PFSK-1 (cell line): Measurements from ENCODE around the gene NKTR.
A peak's percentile ranks its signal among the peaks of the same experiment; 100 is the strongest.

Source experiments
- FOXP2 ChIP-seq: optimal IDR thresholded peaks from 2 replicates; pipeline ENCODE3; 2011; ENCODE audit warnings: borderline replicate concordance, control low read depth, inconsistent platforms; ENCODE audit not compliant: insufficient read depth; ENCODE audit errors: extremely low read length, extremely low read depth
- POLR2AphosphoS5 ChIP-seq: IDR thresholded peaks from 2 replicates; pipeline ENCODE4 v1.6.1; 2012; ENCODE audit warnings: low read depth, mild to moderate bottlenecking, control low read depth, low read length, moderate library complexity
- REST ChIP-seq, 2 experiments: IDR thresholded peaks; 2 replicates each; pipeline versions ENCODE4 v1.6.1 to v1.8.0; 2011 to 2012; ENCODE audit warnings: low read depth in 2 of 2, low read length in 2 of 2, control low read depth in 1 of 2, inconsistent platforms in 1 of 2, mild to moderate bottlenecking in 1 of 2, moderate library complexity in 1 of 2; ENCODE audit not compliant: insufficient read depth in 1 of 2
- SIN3A ChIP-seq: IDR thresholded peaks from 2 replicates; pipeline ENCODE4 v1.6.1; 2012; ENCODE audit warnings: mild to moderate bottlenecking, low read length, moderate library complexity, borderline replicate concordance; ENCODE audit not compliant: insufficient read depth
- TAF1 ChIP-seq: IDR thresholded peaks from 2 replicates; pipeline ENCODE4 v1.6.1; 2012; ENCODE audit warnings: low read length, control low read depth, borderline replicate concordance; ENCODE audit not compliant: insufficient read depth

Gene NKTR

GRCh38 chr3:42600958-42601675 lies 631 bp downstream of the NKTR start:
- TF ChIP-seq REST (IDR thresholded peaks at IDR 0.05; ENCODE audit: insufficient read depth in 1 of 2, low read depth in 2 of 2, low read length in 2 of 2) = no peak
- TF ChIP-seq SIN3A = no peak
- no peak for TF ChIP-seq TAF1
- 0 out of 2 replicates have a peak, but pooled peaks have one; percentile 32 for TF ChIP-seq POLR2AphosphoS5

- no peak for TF ChIP-seq TAF1
- TF ChIP-seq SIN3A = no peak
- TF ChIP-seq FOXP2 = no peak
- no peak for TF ChIP-seq POLR2AphosphoS5
- TF ChIP-seq REST (IDR thresholded peaks at IDR 0.05; ENCODE audit: insufficient read depth in 1 of 2, low read depth in 2 of 2, low read length in 2 of 2) = no peak
Measured at GRCh38 chr3:42601896-42602581, 1.6 kb downstream of the NKTR start.

GRCh38 chr3:42602961-42603360 lies 2.5 kb downstream of the NKTR start:
- TF ChIP-seq REST (IDR thresholded peaks at IDR 0.05; ENCODE audit: insufficient read depth in 1 of 2, low read depth in 2 of 2, low read length in 2 of 2) (no peak), SIN3A (no peak), TAF1 (no peak), POLR2AphosphoS5 (no peak), FOXP2 (no peak)

GRCh38 chr3:42605546-42606173 lies 5.2 kb downstream of the NKTR start:
- TF ChIP-seq POLR2AphosphoS5 = no peak
- no peak for TF ChIP-seq FOXP2
- no peak for TF ChIP-seq SIN3A
- no peak for TF ChIP-seq TAF1
- no peak for TF ChIP-seq REST (IDR thresholded peaks at IDR 0.05; ENCODE audit: insufficient read depth in 1 of 2, low read depth in 2 of 2, low read length in 2 of 2)
